GM12878 (cell line): Measurements from ENCODE around the gene SLCO4A1. TPM values are rescaled to one million over a fixed set of nuclear protein-coding genes. Genes with fewer than 3 reads are reported as not detected.

Experiments
- ATAC-seq: fragments of 200-7000 bp; cut with Tn5 transposase; 3 replicates; pipeline ENCODE4 v1.9.1; 2020; ENCODE audit warnings: mild to moderate bottlenecking, moderate library complexity
- BruUV-seq: library from RNA; stranded (reverse); fragments of 400-500 nt; replicated peaks from 2 replicates; lab custom pipeline; 2021; lab: Mats Ljungman, UMichigan
- CTCF ChIA-PET: fragments of 300-600 bp; sonication (Branson Sonifier 250); formaldehyde crosslinking; extraction: SDS; loops from one replicate; lab custom pipeline; 2021; ENCODE audit warnings: inconsistent platforms; lab: Yijun Ruan, JAX
- POLR2A ChIA-PET: fragments of 350-600 bp; formaldehyde crosslinking; extraction: SDS; loops from one replicate; lab custom pipeline; 2021; ENCODE audit warnings: inconsistent platforms; lab: Charles Lee
- RAD21 ChIA-PET: fragments of 300-600 bp; sonication (Branson Sonifier 250); formaldehyde crosslinking; loops from one replicate; lab custom pipeline; 2023; ENCODE audit warnings: antibody characterized with exemption; ENCODE audit not compliant: unreplicated experiment; lab: Charles Lee
- SMC1A ChIA-PET: fragments of 300-600 bp; sonication (Branson Sonifier 250); formaldehyde crosslinking; loops from one replicate; lab custom pipeline; 2023; ENCODE audit not compliant: unreplicated experiment, uncharacterized antibody; lab: Charles Lee
- DNase-seq: peaks from one replicate; pipeline ENCODE4 v3.0.0-alpha.2; 2011; ENCODE audit warnings: low read depth, low spot score
- FAIRE-seq: peaks from 3 replicates; lab custom pipeline; 2011; peaks lifted over from hg19 to GRCh38; lab: Jason Lieb, UNC
- H2AFZ ChIP-seq: 2 replicates; pipeline ENCODE4 v1.6.0; 2011; ENCODE audit warnings: low read depth, low read length, control low read depth; ENCODE audit not compliant: control insufficient read depth
- H3K27ac ChIP-seq: 2 replicates; pipeline ENCODE4 v1.5.1; 2011; ENCODE audit warnings: control low read depth; ENCODE audit not compliant: control insufficient read depth, insufficient read depth
- H3K27me3 ChIP-seq, 2 experiments: replicated peaks in 1 of 2; 2 replicates each; pipeline versions ENCODE4 v1.6.0 to v1.6.1; 2011; ENCODE audit warnings: low read length in 1 of 2; ENCODE audit not compliant: control insufficient read depth in 2 of 2, insufficient read depth in 2 of 2
- H3K36me3 ChIP-seq, 2 experiments: 2 replicates each; pipeline ENCODE4 v1.5.1; 2011; ENCODE audit warnings: low read length in 1 of 2; ENCODE audit not compliant: control insufficient read depth in 2 of 2, insufficient read depth in 2 of 2
- H3K4me1 ChIP-seq: 2 replicates; pipeline ENCODE4 v1.6.1; 2011; ENCODE audit warnings: mild to moderate bottlenecking, low read length, moderate library complexity, mixed read lengths; ENCODE audit not compliant: control insufficient read depth, insufficient read depth
- H3K4me2 ChIP-seq: 2 replicates; pipeline ENCODE4 v1.6.0; 2011; ENCODE audit warnings: control low read depth; ENCODE audit not compliant: control insufficient read depth, insufficient read depth
- H3K4me3 ChIP-seq: fragments of 200-600 bp; sonication (generic); 2 replicates; pipeline ENCODE4 v1.5.1; 2016
- H3K79me2 ChIP-seq: 2 replicates; pipeline ENCODE4 v1.6.0; 2011; ENCODE audit warnings: low read length; ENCODE audit not compliant: control insufficient read depth, insufficient read depth
- H3K9ac ChIP-seq: 2 replicates; pipeline ENCODE4 v1.8.0; 2011; ENCODE audit warnings: low read length, control low read depth, mixed read lengths; ENCODE audit not compliant: control insufficient read depth, insufficient read depth
- H3K9me3 ChIP-seq: replicated peaks from 3 replicates; pipeline ENCODE4 v1.5.1; 2011; ENCODE audit warnings: mild to moderate bottlenecking, low read length; ENCODE audit not compliant: control insufficient read depth, insufficient read depth
- H4K20me1 ChIP-seq: 2 replicates; pipeline ENCODE4 v1.6.0; 2011; ENCODE audit not compliant: control insufficient read depth, insufficient read depth
- E4F1 ChIP-seq: fragments of 450-650 bp; IDR thresholded peaks from 2 replicates; pipeline ENCODE4 v1.6.1; 2018; ENCODE audit warnings: borderline replicate concordance, mild to moderate bottlenecking; ENCODE audit not compliant: partially characterized antibody
- HDAC2 ChIP-seq: fragments of 200-600 bp; sonication (generic); IDR thresholded peaks from 2 replicates; pipeline ENCODE4 v1.6.1; 2017
- PRDM15 ChIP-seq: fragments of 450-650 bp; formaldehyde crosslinking; IDR thresholded peaks from 2 replicates; pipeline ENCODE4 v1.4.0; 2020; ENCODE audit warnings: mild to moderate bottlenecking, moderate library complexity
- SMC3 ChIP-seq: IDR thresholded peaks from 2 replicates; pipeline ENCODE4 v1.6.1; 2011; ENCODE audit warnings: low read length, improper control_type of control experiment, borderline replicate concordance
- WGBS: methylation state at CpG from one replicate; pipeline ENCODE4 v1.1.6; 2016; ENCODE audit warnings: low lambda C conversion rate; ENCODE audit not compliant: insufficient replicate concordance, insufficient coverage; ENCODE audit errors: missing lambda C conversion rate; 5-methylcytosine and 5-hydroxymethylcytosine counted together
- in situ Hi-C: fragments of 300-500 bp; cut with MboI; formaldehyde crosslinking; loops from 9 replicates; pipeline ENCODE4 v1.14.3; 2018; ENCODE audit warnings: mixed read lengths
- intact Hi-C: fragments of 100-400 bp; cut with micrococcal nuclease; formaldehyde crosslinking; loops from one replicate; pipeline ENCODE4 v1.14.2; 2022; ENCODE audit not compliant: unreplicated experiment
- polyA plus RNA-seq, 11 experiments: library from polyadenylated mRNA; depleted of rRNA in 4 of 11; unstranded in 6 of 11; stranded (reverse) in 5 of 11; fragments of >200 nt; fragmentation: Nextera tagmentation in 4 of 11; fragmentation: Illumina TruSeq in 1 of 11; extraction: Ambion mirVana in 4 of 11; extraction: Trizol in 1 of 11; gene quantifications; 1 replicate in 1 of 11; 2 replicates in 10 of 11; pipeline versions ENCODE4 v1.2.1 to v1.2.3, GENCODE V29; 2011 to 2016; ENCODE audit warnings: inconsistent platforms in 2 of 11, missing spikeins in 2 of 11, low read depth in 1 of 11
- total RNA-seq, 4 experiments: library from RNA; depleted of rRNA in 3 of 4; stranded (reverse); fragments of >200 nt in 3 of 4; fragmentation: Illumina TruSeq in 1 of 4; extraction: Trizol in 1 of 4; gene quantifications; 2 replicates each; pipeline versions ENCODE4 v1.2.1 to v1.2.3, GENCODE V29; 2013 to 2021

Gene SLCO4A1
- total and polyA plus RNA-seq, 10 of the 15 experiments (the other 5 are each of a cell fraction or from before 2014, with no cell fraction given) = 2.1 to 30.7 (median 12.0) TPM

- SMC1A ChIA-PET = no interaction called here
- ATAC-seq (no peak), FAIRE-seq (no peak)
- intact Hi-C loops = no loop called here
- TF ChIP-seq SMC3 = no peak
- TF ChIP-seq HDAC2 = no peak
- no peak for TF ChIP-seq E4F1
- TF ChIP-seq PRDM15 = no peak
- TF ChIP-seq, all 136 proteins: peak for 0
- Histone ChIP-seq H3K9me3 (no peaks in the 10 kb centered on the region), H3K4me3 (no peak overlapping the region), H3K9ac (no peak overlapping the region), H4K20me1 (no peaks in the 10 kb centered on the region), H3K79me2 (no peaks in the 10 kb centered on the region), H3K27me3 (peaks cover 3 to 4% of the 10 kb centered on the region in 2 experiments; a peak in 2 of 4 replicates), H3K4me2 (no peak overlapping the region), H3K27ac (no peak overlapping the region), H3K4me1 (no peaks in the 10 kb centered on the region; the same call in 1 of the 2 replicates), H2AFZ (no peak overlapping the region), H3K36me3 (no peaks in the 10 kb centered on the region)
- 74% methylated on average over 12 of the region's 17 CpGs for WGBS
- BruUV-seq = no TSS peak
- in situ Hi-C loops = no loop called here
- no peak for DNase-seq
- POLR2A ChIA-PET = no interaction called here
- CTCF ChIA-PET = interaction anchor here (1.3 kb wide), 1 partner anchor 11 kb away, joined by 5 read pairs; no protein-coding TSS in a partner anchor
- RAD21 ChIA-PET = interaction anchor here (1.4 kb wide), 1 partner anchor 11 kb away, joined by 3 read pairs; no protein-coding TSS in a partner anchor
Measured at GRCh38 chr20:62634330-62634967, 7.9 kb upstream of the SLCO4A1 start.
